Small intestine (tissue), 7 donors: Measurements from ENCODE around the gene FLCN. TPM values are rescaled to one million over a fixed set of nuclear protein-coding genes. Genes with fewer than 3 reads are reported as not detected.
"Not testable (repeated sequence)": the region's sequence is repeated elsewhere in the genome, so short reads cannot be mapped to it uniquely, and the experiment has no call there.

Experiments used
- DNase-seq, 2 donors: peaks; one replicate each; pipeline versions ENCODE4 v3.0.0 to v3.0.0-alpha.2; 2013
- FAIRE-seq: peaks from 2 replicates; lab custom pipeline; 2012; peaks lifted over from hg19 to GRCh38; lab: Jason Lieb, UNC
- H3K27ac ChIP-seq, 3 donors: one replicate each; pipeline ENCODE4 v1.5.1; 2013; ENCODE audit warnings: low read length in 2 of 3, mild to moderate bottlenecking in 2 of 3, control low read depth in 1 of 3, inconsistent platforms in 1 of 3, low read depth in 1 of 3, moderate library complexity in 1 of 3
- H3K27me3 ChIP-seq, 3 donors: one replicate each; pipeline ENCODE4 v1.6.1; 2013; ENCODE audit warnings: low read length in 3 of 3, inconsistent platforms in 1 of 3; ENCODE audit not compliant: control insufficient read depth in 3 of 3, insufficient read depth in 3 of 3
- H3K36me3 ChIP-seq, 3 donors: one replicate each; pipeline ENCODE4 v1.6.1; 2013; ENCODE audit warnings: low read length in 3 of 3, inconsistent platforms in 1 of 3, low read depth in 1 of 3, mild to moderate bottlenecking in 1 of 3, moderate library complexity in 1 of 3; ENCODE audit not compliant: control insufficient read depth in 3 of 3, insufficient read depth in 2 of 3
- H3K4me1 ChIP-seq, 3 donors: one replicate each; pipeline ENCODE4 v1.6.1; 2013; ENCODE audit warnings: low read length in 2 of 3, inconsistent platforms in 1 of 3, low read depth in 1 of 3, mild to moderate bottlenecking in 1 of 3, moderate library complexity in 1 of 3; ENCODE audit not compliant: control insufficient read depth in 3 of 3, insufficient read depth in 2 of 3
- H3K4me3 ChIP-seq, 3 donors: one replicate each; pipeline ENCODE4 v1.5.1; 2013; ENCODE audit warnings: low read length in 3 of 3, control low read depth in 1 of 3, inconsistent platforms in 1 of 3, low read depth in 1 of 3, mild to moderate bottlenecking in 1 of 3, moderate library complexity in 1 of 3
- H3K9me3 ChIP-seq, 2 donors: one replicate each; pipeline ENCODE4 v1.6.1; 2013; ENCODE audit warnings: low read depth in 1 of 2, low read length in 1 of 2; ENCODE audit not compliant: control insufficient read depth in 2 of 2, insufficient read depth in 1 of 2
- WGBS, 3 donors: extraction: QIAGEN DNeasy Blood & Tissue Kit; methylation state at CpG; one replicate each; pipeline ENCODE4 v1.1.7; 2013; 5-methylcytosine and 5-hydroxymethylcytosine counted together
- polyA plus RNA-seq, 4 donors: library from polyadenylated mRNA; stranded (reverse) in 3 of 4; unstranded in 1 of 4; fragments of 200-250 nt in 3 of 4; fragments of 120-200 nt in 1 of 4; gene quantifications; one replicate each; pipeline versions ENCODE4 v1.2.1 to v1.2.3, GENCODE V29; 2013
- donor health status: healthy with polysubstance abuse.
- donor health status: control.
- donor health status: control.
- donor health status: Bipolar disorder and iron deficiency.
- donor health status: healthy.

Gene FLCN
- polyA plus RNA-seq, 4 donors, result 17.5 to 119 (median 37.9) TPM

DNA sequence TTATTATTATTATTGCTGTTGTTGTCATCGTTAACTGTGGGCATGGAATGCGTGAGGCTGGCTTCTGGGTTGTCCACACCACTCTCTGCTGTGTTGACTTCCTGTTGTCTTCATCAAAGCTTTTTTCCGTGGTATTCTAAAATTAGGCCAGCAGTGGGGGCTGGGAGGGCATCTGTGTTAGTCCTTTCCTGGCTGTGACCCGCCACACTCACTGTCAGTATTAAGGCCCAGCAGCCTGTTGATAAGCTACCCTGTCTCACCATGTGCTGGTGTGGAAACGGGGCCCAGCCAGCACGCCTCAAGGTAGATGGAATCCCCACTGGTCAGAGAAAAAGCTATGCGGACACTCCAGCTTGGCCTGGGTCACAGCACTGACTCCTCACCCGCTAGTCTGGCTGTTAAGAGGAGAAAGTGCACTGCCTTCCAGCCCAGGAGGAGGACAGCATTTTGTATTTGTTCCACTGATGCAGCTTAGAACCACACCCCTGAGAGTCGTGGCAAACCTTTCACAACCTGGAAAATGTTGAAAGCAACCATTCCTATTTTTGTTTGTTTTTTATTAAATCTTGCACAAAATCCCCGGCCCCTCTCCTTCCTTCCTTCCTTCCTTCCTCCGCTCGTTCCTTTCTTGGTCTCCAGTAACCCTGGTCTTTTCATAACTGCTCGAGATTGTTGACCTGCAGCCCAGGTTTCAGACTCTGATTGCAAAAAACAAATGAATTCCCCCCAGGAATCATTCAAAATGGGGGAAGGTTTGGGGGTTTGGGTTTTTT is 51.8 kb downstream of the FLCN start:
- FAIRE-seq, H3K4me1 ChIP-seq, H3K27me3 ChIP-seq, H3K9me3 ChIP-seq, DNase-seq, H3K4me3 ChIP-seq: not testable (repeated sequence)
- H3K36me3 ChIP-seq, result peaks cover 10 to 86% (median 12%) of the 10 kb centered on the region in 3 donors
- WGBS, 3 donors, result 69 to 79% (median 76%) methylated on average over 13 of the region's 13 CpGs
- peak overlapping the region in 1 of 3 donors; percentile 55 for H3K27ac ChIP-seq

- Histone ChIP-seq H3K27ac (peak overlapping the region in 1 of 3 donors; percentile 3), H3K36me3 (peaks cover 11 to 90% (median 18%) of the 10 kb centered on the region in 3 donors)
These were observed 53.2 kb downstream of the FLCN start for GRCh38 chr17:17183744-17184143.

DNA sequence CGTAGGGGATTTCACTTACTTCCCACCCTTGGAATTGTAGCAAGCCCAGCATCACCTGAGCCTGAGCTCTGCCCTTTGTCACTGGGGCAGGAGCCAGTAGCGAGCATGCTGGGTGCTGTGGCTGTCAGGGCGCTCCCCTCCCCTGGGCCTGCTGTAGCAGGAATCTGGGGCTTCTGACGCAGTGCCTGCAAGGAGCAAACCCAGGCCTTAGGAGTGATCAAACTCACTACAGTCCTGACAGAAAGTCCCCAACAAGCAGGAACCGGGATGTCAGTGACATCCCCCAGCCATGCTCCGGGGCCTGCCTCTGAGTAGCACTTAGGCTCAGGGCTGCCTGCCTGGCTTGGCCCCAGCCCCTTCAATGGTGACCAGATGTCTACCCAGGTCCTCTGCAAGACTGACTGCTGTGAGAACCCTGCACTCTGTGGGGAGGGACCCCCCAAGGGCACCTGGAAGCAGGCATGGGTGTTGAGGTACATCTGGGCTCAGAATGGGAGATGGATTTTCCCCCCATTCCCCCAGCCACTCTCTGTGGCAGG is 54.3 kb downstream of the FLCN start:
- Histone ChIP-seq H3K4me1 (peaks cover 0 to 8% (median 7%) of the 10 kb centered on the region in 3 donors), H3K27me3 (no peaks in the 10 kb centered on the region), H3K36me3 (peaks cover 7 to 88% (median 21%) of the 10 kb centered on the region in 3 donors), H3K27ac (peak overlapping the region in 1 of 3 donors; percentile 58), H3K9me3 (no peaks in the 10 kb centered on the region), H3K4me3 (no peak overlapping the region)
- DNase-seq, result no peak
- FAIRE-seq, result no peak
- WGBS, 3 donors, result 89 to 96% (median 96%) methylated on average over 6 of the region's 6 CpGs

More at GRCh38 chr17:17183744-17184143, 53.2 kb downstream of the FLCN start:
- Histone ChIP-seq H3K4me3 (no peak overlapping the region), H3K27me3 (no peaks in the 10 kb centered on the region), H3K9me3 (no peaks in the 10 kb centered on the region), H3K4me1 (peaks cover 0 to 8% (median 7%) of the 10 kb centered on the region in 3 donors)
- DNase-seq (no peak), FAIRE-seq (no peak)
- 82 to 97% (median 96%) methylated on average over 4 of the region's 4 CpGs for WGBS, 3 donors

DNA sequence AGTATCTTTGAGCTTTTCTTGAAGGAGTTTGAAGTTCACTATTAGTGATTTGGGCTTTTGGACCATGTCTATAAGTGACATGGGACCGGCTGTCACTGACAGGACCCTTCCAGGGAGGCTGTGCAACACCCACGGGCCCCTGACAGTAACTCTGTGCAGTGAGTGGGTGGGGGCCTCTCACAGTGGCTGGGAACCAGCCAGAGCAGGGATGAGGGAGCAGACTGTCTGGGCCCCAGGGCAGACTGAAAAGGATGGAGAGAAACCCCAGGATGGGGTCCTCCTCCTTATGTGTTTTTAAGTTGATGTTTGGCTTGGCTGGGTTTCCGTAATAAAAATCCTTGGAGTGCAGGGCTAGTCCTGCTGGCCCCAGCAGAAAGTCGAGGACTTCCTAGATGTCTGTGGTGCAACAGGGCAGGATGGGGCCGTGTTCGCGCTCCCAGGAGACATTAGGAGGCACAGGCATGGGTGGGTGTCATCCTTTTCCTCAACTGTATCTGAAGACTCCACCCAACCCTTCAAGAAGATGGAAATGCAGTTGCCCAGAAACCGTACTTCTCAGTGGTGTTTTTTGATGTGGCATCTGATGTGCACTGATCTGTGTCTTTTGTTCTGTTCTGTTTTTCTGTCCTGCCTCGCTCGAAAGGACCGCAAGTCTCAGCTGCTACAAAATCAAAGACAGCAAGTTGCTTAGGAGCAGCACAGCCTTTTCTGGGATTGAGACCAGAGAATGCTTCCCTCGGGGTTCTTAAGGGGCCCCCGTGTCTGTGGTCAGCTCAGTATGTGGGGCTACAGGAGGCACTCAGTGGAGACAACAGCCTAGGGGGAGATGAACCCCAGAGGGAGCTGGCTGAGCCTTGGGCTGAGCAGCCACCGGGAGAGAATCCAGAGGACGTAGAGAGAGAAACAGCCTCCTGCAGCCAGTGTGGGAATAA is 55.0 kb downstream of the FLCN start:
- peaks cover 0 to 8% (median 7%) of the 10 kb centered on the region in 3 donors for H3K4me1 ChIP-seq
- H3K36me3 ChIP-seq, result peaks cover 14 to 88% (median 24%) of the 10 kb centered on the region in 3 donors
- no peaks in the 10 kb centered on the region for H3K9me3 ChIP-seq
- H3K4me3 ChIP-seq, result no peak overlapping the region
- H3K27me3 ChIP-seq, result no peaks in the 10 kb centered on the region
- FAIRE-seq (no peak), DNase-seq (no peak)
- peak overlapping the region in 1 of 3 donors; percentile 58 for H3K27ac ChIP-seq
- WGBS, 3 donors, result 72 to 88% (median 78%) methylated on average over 15 of the region's 15 CpGs

GRCh38 chr17:17180741-17181525 is 56.0 kb downstream of the FLCN start:
- no peak overlapping the region for H3K27ac ChIP-seq
- peaks cover 19 to 89% (median 33%) of the 10 kb centered on the region in 3 donors for H3K36me3 ChIP-seq

GRCh38 chr17:17180141-17180603 is 56.8 kb downstream of the FLCN start:
- peaks cover 22 to 93% (median 37%) of the 10 kb centered on the region in 3 donors for H3K36me3 ChIP-seq
- no peaks in the 10 kb centered on the region for H3K4me1 ChIP-seq
- no peak for FAIRE-seq
- H3K27me3 ChIP-seq, result no peaks in the 10 kb centered on the region
- no peak for DNase-seq
- H3K4me3 ChIP-seq, result no peak overlapping the region
- H3K27ac ChIP-seq, result peak overlapping the region in 1 of 3 donors; percentile 86
- 91 to 94% (median 92%) methylated on average over 9 of the region's 9 CpGs for WGBS, 3 donors
- no peaks in the 10 kb centered on the region for H3K9me3 ChIP-seq

More at GRCh38 chr17:17180741-17181525, 56.0 kb downstream of the FLCN start:
- FAIRE-seq (no peak), DNase-seq (no peak)
- Histone ChIP-seq H3K4me1 (peaks cover 0 to 2% (median 2%) of the 10 kb centered on the region in 3 donors), H3K4me3 (no peak overlapping the region), H3K9me3 (no peaks in the 10 kb centered on the region), H3K27me3 (no peaks in the 10 kb centered on the region)
- WGBS, 3 donors, result 84 to 87% (median 86%) methylated on average over 13 of the region's 13 CpGs

GRCh38 chr17:17179371-17179827 is 57.6 kb downstream of the FLCN start:
- DNase-seq (no peak), FAIRE-seq (no peak)
- Histone ChIP-seq H3K9me3 (no peaks in the 10 kb centered on the region), H3K4me1 (no peaks in the 10 kb centered on the region), H3K4me3 (no peak overlapping the region), H3K27me3 (no peaks in the 10 kb centered on the region), H3K27ac (peak overlapping the region in 1 of 3 donors; percentile 86), H3K36me3 (peaks cover 27 to 93% (median 42%) of the 10 kb centered on the region in 3 donors)
- 60 to 91% (median 78%) methylated on average over 2 of the region's 2 CpGs for WGBS, 3 donors
